SHP77 treated with DMSO at 0.1 percent for 48 hours (cell line): Measurements from ENCODE around the gene TRPM8.
"Not testable (repeated sequence)": the region's sequence is repeated elsewhere in the genome, so short reads cannot be mapped to it uniquely, and the experiment has no call there.

Experiments
- DNase-seq: peaks from one replicate; lab custom pipeline; 2025; lab: John Stamatoyannopoulos, UW

Gene TRPM8

GRCh38 chr2:233917116-233917515 lies at the start of gene TRPM8:
Gene TRPM8 (plus strand): TSS chr2:233917373. CDS start chr2:233926538, 9,165 bp downstream.
- no peak for DNase-seq

- no peak for DNase-seq
These were observed 49.1 kb upstream of the TRPM8 start, which contains the start of gene MSL3B for GRCh38 chr2:233867993-233868532. Gene MSL3B (minus strand): TSS chr2:233868386.

- DNase-seq, result no peak
These were observed 45.7 kb upstream of the TRPM8 start for GRCh38 chr2:233871432-233871831.

- DNase-seq, result not testable (repeated sequence)
These were observed 45.0 kb upstream of the TRPM8 start for GRCh38 chr2:233872125-233872524.

GRCh38 chr2:233882353-233882752 lies 34.8 kb upstream of the TRPM8 start:
- DNase-seq, result no peak

GRCh38 chr2:233892793-233893192 lies 24.4 kb upstream of the TRPM8 start:
- DNase-seq, result no peak

- not testable (repeated sequence) for DNase-seq
These were observed 20.9 kb upstream of the TRPM8 start for GRCh38 chr2:233896253-233896652.

- DNase-seq, result no peak
These were observed 15.8 kb upstream of the TRPM8 start for GRCh38 chr2:233901367-233901766.

- no peak for DNase-seq
These were observed 15.3 kb upstream of the TRPM8 start for GRCh38 chr2:233901884-233902283.

GRCh38 chr2:233905945-233906344 lies 11.2 kb upstream of the TRPM8 start:
- no peak for DNase-seq

- DNase-seq, result no peak
These were observed 9.5 kb upstream of the TRPM8 start for GRCh38 chr2:233907627-233908026.

- no peak for DNase-seq
These were observed 4.3 kb upstream of the TRPM8 start for GRCh38 chr2:233912691-233913423.

GRCh38 chr2:233915128-233915527 lies 2.0 kb upstream of the TRPM8 start:
- DNase-seq, result no peak

- DNase-seq, result no peak
These were observed 2.1 kb downstream of the TRPM8 start for GRCh38 chr2:233919319-233919718.

GRCh38 chr2:233919938-233920337 lies 2.8 kb downstream of the TRPM8 start:
- DNase-seq, result no peak

- DNase-seq, result no peak
These were observed 5.3 kb downstream of the TRPM8 start for GRCh38 chr2:233922471-233922870.

- no peak for DNase-seq
These were observed 8.2 kb downstream of the TRPM8 start for GRCh38 chr2:233925402-233925801.

GRCh38 chr2:233926806-233927205 lies 9.6 kb downstream of the TRPM8 start:
- DNase-seq, result no peak

- no peak for DNase-seq
These were observed 11.6 kb downstream of the TRPM8 start for GRCh38 chr2:233928594-233929351.

GRCh38 chr2:233929352-233930022 lies 12.3 kb downstream of the TRPM8 start:
- DNase-seq, result no peak

GRCh38 chr2:233934524-233934923 lies 17.4 kb downstream of the TRPM8 start:
- DNase-seq, result no peak

- DNase-seq, result no peak
These were observed 18.3 kb downstream of the TRPM8 start for GRCh38 chr2:233935426-233935825.
